ENCODE data around the gene ACTL8.

ACTL8 gene

GRCh38 chr1:17772615-17773212 is 17.6 kb downstream of the ACTL8 start:
- no peak for DNase-seq

- DNase-seq: no peak
Observed at GRCh38 chr1:17773591-17774326, 18.6 kb downstream of the ACTL8 start.

DNA sequence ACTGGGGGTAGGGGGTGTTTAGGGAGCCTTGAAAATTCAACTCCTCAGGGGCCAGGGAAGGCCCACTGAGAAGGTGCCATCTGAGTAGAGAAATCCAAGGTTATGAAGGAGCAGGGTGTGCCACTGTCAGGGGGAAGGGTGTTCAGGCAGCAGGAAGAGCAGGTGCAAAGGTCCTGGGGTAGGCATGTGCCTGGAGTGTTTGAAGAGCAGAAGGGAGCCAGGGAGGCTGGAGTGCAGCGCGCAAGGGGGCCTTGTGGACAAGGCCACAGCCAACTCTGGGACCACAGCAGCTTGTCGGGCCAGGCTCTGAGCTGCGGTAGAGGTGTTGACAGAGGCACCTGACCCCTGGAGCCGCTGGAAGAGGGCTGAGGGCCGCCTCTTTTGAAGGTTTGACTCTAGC is 19.3 kb downstream of the ACTL8 start:
- no peak for DNase-seq

DNA sequence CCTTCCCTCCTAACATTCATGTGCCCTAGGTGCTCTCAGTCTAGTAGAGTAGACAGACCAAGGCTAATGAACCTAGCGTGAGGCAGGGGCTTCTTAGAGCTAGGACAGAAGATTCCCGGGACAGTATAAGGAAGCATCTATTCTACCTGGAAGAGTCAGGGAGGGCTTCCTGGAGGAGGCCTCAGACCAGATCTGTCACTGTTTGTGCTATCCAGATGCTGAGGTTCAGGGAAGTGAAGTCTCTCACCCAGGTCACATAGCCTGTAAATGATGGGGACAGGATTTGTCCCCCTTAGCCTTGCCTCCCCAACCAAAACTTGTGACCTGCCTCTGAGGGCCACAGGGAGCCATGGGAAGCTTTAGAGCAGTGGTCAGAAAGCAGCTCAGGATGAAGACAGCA is 20.7 kb downstream of the ACTL8 start:
- DNase-seq: no peak

- DNase-seq: no peak
Observed at GRCh38 chr1:17776426-17776825, 21.3 kb downstream of the ACTL8 start.

DNA sequence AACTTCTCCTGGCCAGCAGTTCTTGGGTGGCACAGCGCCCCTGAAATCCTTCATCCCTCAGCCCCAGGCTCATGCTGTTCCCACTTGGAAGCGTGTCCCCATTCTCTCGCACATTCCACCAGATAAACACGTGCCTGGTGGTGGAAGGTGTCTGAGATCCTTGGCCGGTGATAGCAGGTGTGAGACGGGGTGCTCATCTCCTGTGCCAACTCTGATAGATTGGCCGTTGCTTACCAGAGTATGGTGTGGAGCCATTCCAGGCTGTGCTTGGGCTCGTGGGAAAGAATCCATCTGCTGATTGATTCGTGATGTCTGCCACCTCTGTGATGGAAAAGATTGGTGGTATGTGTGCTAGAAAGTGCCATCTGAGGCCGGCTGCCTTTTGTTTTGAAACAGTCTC is 22.2 kb downstream of the ACTL8 start:
- DNase-seq: no peak

DNA sequence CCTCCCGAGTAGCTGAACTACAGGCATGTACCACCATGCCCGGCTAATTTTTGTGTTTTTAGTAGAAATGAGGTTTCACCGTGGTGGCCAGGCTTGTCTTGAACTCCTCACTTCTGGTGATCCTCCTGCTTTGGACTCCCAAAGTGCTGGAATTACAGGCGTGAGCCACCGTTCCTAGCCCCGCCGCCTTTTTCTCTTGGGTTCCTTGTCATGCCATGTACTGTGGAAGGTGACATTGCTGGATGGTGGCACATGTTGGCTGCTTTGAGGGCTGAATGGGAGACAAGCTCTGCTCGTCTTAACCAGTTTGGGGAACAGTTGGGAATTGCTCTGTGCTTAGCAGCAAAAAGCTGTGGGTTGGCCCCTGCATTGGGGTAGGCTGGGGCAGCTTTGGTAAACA is 22.7 kb downstream of the ACTL8 start:
- no peak for DNase-seq

- no peak for DNase-seq
Observed at GRCh38 chr1:17780916-17781315, 25.8 kb downstream of the ACTL8 start.

DNA sequence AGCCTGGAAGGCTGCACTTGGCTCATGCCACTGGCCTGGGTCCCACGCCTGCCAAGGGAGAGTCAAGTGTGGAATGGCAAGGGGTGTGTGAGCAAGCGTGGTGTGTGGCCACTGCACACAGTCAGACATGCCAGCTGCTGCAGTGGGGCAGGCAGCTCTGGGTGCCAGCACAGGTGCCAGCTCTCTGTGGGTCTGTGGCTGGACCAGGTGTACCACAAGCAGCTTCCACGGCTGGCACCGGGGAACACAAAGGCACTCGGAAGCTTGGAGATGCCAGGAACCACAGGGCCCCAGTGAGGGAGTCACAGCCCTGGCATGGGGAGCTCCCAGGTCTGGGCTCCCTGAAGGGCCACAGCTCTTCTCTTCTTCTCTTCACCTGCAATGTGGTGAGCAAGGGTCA is 34.8 kb downstream of the ACTL8 start:
- DNase-seq: no peak

DNA sequence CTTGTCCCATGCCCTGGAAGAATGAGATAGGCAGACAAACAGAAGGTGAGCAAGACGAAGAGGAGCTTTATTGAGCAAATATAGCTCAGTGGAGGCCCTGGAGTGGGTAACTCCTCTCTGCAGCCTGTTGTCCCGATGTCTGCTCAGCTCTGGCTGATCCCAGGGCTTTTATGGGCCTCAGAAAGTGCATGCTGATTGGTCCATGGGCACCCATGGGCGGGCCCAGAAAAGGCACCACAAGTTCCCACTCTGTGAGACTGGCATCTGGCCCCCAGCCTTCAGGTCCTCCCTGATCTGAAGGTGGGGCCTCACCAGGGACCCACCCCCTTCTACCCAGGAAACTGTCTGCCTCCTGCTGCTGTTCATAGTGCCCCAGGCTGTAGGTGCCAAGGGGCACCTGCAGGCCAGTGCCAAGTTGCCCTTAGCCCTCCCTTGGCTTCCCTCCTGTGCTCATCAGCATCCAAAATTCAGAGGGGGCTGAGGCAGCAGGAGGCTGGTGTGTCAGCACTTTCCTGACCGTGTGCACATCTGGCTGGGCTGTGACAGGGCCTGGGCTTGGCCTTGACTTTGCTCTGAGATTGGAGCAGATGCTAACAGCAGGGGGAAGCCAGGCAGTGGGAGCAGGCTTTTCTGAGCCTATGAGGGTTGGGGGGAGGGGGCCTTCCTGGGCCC is 35.4 kb downstream of the ACTL8 start:
- DNase-seq: no peak

DNA sequence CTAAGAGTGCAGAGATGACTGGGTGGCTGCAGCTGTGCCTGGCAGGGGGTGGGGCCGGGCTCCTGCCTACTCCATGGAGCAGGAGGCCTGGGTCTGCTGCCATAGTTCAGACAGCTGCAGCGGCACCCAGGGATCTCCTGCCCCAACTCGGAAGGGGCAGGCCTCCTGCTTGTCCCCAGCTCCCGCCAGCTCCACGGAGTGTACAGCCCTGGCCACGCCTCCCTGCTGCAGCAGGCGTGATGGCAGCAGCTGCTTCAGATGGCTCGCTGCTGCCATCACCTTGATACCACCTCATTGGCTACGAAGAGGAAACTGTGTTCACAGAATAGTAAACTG is 35.9 kb downstream of the ACTL8 start:
- DNase-seq: no peak

DNA sequence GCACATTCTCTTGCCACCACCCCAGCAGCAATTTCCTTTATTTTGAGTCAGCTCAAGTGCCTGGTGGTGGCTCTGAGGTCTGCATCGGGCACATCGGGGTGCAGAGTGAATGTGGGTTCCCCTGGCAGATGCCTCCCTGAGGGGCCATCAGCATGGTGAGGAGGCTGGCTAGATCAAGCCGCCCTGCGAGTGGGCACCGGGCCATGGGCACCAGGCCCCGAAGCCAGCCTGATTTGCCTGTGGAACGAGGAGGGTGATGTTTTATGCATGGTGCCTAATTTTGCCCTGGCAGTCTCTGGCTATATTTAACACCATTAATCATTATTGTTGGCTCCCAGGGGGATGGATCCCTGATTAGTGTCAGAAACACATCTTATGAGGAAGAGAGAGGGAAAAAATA is 36.3 kb downstream of the ACTL8 start:
- DNase-seq: no peak

DNA sequence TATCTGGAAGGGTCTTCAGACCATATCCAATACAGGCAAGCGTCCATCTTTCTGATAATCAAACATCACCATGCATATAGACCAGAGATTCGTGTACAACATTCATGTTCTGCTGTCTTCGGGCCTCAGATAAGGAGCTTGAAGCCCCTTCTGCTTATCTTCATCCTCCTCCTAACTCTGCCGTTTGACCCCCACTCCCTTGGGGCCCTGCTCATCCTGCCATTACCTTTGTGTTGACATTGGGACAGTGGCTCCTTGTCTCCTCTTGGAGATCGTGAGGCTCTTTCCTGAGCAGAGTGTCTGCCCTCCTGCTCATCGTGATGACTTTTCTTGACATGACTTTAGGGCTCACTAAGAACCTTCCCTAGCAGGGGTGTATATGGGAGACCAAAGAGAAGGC is 37.3 kb downstream of the ACTL8 start:
- no peak for DNase-seq

DNA sequence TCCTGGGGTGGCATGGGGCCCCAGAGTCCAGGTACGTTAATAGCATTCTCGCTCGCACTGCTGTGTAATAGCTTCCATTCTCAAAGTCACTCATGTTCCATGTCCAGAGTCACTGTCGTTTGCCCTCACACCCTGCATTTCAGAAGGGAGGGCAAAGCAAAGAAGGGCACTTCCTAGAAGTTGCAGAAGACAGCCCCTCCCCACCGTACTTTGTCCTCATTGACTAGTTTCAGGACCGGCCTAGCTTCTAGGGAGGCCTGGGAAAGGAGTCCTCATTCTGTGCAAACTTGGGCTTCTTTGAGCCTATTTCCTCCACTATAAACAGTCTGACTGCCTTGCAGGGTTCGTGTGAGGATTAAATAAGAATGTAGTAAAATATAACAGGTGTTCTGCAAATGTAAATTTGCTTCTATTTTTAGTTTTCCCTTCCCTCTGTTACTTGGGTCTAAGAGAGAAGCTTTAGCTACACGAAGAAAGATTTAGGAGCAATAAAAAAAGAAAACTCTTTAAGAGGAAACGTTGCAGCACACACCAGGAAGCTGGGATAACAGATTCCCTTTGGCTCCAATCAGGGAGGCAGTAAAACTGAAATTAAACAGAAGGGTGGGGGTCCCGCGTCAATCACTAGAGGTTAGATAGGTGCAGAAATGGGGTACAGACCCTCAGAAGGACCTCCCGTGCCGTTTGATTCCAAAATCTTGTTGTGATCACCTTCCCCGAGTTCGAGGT is 40.1 kb downstream of the ACTL8 start:
- no peak for DNase-seq

DNA sequence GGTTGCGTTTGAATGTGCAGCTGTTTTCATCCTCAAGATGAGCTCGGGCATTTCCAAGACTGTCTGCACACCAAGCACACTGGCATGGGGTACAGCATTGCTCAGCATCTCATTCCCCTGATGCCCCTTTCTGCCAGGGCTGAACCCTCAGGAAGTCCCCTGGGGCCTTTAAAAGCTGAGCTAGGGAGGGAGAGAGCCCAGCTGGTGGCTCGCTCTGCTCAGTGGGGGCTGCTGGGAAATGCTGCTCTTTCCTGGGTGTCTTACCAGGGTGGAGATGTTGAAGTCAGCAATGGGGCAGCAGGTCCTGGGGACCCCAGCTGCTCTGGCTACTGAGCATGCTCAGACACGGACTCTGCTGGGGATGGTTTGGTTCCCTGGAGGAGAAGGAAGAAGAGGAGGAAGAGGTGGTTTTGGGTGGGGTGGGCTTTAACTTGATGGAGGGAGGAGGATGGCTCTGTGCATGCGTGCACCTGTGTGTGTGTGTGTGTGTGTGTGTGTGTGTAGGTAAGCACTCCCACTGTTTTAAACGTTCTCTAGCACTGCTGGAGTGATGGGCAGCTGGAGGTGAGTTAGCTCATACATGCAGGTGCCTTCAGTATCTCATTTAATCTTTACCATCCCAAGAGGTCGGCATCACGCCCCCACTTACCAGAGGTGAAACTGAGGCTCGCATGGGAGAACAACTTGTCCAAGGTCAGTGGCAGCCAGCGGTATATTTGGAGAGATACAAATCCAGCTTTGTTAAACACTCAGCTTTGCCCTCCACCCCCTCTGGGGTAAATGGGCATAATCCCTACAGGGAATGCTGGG is 40.9 kb downstream of the ACTL8 start:
- DNase-seq: no peak

DNA sequence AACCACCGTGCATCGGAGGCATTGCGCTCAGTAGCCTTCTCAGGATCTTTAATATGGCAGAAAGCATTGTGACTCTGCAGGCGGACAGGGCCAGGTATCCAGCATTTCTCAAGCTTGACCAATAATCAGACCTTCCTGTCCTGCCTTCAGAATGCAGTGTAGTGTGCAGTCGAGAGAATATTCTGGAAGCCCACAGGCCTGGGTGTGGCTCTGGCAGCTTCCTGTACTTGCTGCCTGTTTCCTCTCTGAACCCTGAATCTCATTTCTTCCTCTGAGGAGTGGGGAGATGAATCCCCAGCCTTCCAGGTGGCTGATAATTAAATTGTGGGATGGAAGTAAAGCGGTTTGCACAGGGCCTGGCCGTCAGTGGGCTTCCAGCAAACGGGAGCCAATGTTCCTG is 42.3 kb downstream of the ACTL8 start:
- no peak for DNase-seq

GRCh38 chr1:17798011-17798410 is 42.9 kb downstream of the ACTL8 start:
- DNase-seq: no peak

DNA sequence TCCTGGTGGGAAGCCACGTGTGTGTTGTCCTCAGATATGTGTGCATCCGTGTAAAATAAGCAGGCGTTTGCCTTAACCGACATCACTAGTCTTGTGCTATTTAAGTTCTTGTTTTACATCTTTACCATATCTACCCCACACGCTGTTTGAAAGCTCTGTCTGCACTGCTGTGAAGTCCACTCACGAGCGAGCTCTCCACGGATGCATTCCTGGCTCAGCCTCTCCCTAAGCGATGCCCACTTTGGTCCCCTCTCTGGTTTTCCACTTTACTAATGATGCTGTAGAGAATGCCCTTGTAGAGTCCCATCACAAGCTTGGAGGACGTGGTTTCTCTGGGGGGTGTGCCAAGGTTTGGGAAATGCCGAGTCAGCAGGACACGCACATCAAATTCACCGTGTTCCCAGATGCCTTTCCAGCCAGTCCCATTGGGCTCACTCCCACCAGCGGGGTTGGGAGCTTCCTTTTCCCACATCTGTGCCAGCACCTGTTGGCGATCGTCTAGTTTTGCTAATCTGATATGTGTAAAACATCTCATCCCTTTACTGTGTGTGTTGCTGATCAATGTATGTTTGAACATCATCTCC is 43.8 kb downstream of the ACTL8 start:
- DNase-seq: no peak

DNA sequence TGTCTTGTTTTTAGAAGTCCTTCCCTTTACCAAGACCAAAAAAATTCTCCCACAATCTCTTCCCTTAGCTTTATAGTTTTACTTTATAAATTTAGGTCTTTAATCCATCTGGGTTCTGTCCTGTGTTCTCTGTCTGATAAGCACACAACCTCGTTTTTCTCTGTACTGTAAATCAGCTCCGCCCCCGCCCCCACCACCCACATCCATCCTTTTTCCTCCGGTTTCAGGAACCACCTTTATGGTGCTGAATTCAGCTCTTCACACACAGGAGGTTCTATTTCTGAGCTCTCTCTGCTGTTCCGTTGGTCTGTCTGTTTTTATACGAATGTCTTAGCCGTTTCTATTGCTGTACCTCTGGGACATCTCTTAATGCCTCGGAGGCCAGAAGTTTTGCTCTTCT is 44.5 kb downstream of the ACTL8 start:
- no peak for DNase-seq

- no peak for DNase-seq
Observed at GRCh38 chr1:17802164-17802563, 47.0 kb downstream of the ACTL8 start.

DNA sequence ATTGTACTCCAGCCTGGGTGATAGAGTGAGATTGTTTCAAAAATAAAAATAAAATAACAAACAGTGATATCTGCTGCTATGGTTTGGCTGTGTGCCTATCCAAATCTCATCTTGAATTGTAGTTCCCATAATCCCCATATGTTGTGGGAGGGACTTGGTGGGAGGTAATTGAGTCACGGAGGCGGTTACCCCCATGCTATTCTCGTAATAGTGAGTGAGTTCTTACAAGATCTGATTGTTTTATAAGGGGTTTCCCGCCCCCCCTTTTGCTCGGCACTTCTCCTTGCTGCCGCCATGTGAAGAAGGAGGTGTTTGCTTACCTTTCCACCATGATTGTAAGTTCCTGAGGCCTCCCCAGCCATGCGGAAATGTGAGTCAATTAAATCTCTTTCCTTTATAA is 47.8 kb downstream of the ACTL8 start:
- DNase-seq: no peak

GRCh38 chr1:17805869-17806684 is 50.9 kb downstream of the ACTL8 start:
- DNase-seq: no peak

All from CD4-positive, alpha-beta T cell treated with Interleukin-4 for 4 hours (primary cell).